Calu3 (cell line): ENCODE data around the gene DBH. TPM values are rescaled to one million over a fixed set of nuclear protein-coding genes. Genes with fewer than 3 reads are reported as not detected.

Experiments
- BruUV-seq: library from RNA; stranded (reverse); fragments of 400-500 nt; replicated peaks from 2 replicates; lab custom pipeline; 2021; lab: Mats Ljungman, UMichigan
- CTCF ChIA-PET: fragments of 300-600 bp; sonication (Branson Sonifier 250); formaldehyde crosslinking; loops from one replicate; lab custom pipeline; 2022; ENCODE audit warnings: antibody characterized with exemption; lab: Charles Lee
- DNase-seq: peaks from one replicate; pipeline ENCODE4 v3.0.0; 2022
- H3K27ac Mint-ChIP-seq: one replicate; pipeline ENCODE4 v1.8.0; 2022; ENCODE audit warnings: mixed read lengths; ENCODE audit not compliant: unreplicated experiment
- H3K27me3 Mint-ChIP-seq: one replicate; pipeline ENCODE4 v1.8.0; 2022; ENCODE audit warnings: mixed read lengths; ENCODE audit not compliant: unreplicated experiment
- H3K36me3 Mint-ChIP-seq: one replicate; pipeline ENCODE4 v1.8.0; 2022; ENCODE audit warnings: mild to moderate bottlenecking, moderate library complexity, mixed read lengths; ENCODE audit not compliant: insufficient read depth, unreplicated experiment
- H3K4me1 Mint-ChIP-seq: one replicate; pipeline ENCODE4 v1.8.0; 2022; ENCODE audit warnings: mild to moderate bottlenecking, low read depth, mixed read lengths; ENCODE audit not compliant: unreplicated experiment
- H3K4me3 Mint-ChIP-seq: one replicate; pipeline ENCODE4 v1.8.0; 2022; ENCODE audit warnings: mild to moderate bottlenecking, low read depth, moderate library complexity, mixed read lengths; ENCODE audit not compliant: unreplicated experiment
- H3K9me3 Mint-ChIP-seq: one replicate; pipeline ENCODE4 v1.8.0; 2022; ENCODE audit warnings: low read depth, mixed read lengths; ENCODE audit not compliant: unreplicated experiment
- CTCF ChIP-seq: fragments of 200-600 bp; IDR thresholded peaks from one replicate; pipeline ENCODE4 v1.8.0; 2022; ENCODE audit warnings: antibody characterized with exemption; ENCODE audit not compliant: unreplicated experiment
- intact Hi-C: fragments of 100-400 bp; cut with micrococcal nuclease; formaldehyde crosslinking; loops from one replicate; pipeline ENCODE4 v1.10.0; 2022; ENCODE audit not compliant: unreplicated experiment
- total RNA-seq: library from RNA; stranded (reverse); gene quantifications from 2 replicates; pipeline ENCODE4 v1.2.3, GENCODE V29; 2022

DBH gene
- total RNA-seq, 1 experiment from 2014 or later = not detected

GRCh38 chr9:133694686-133695085 is 58.5 kb downstream of the DBH start:
- no peak overlapping the region for H3K27ac Mint-ChIP-seq
- no peak for TF ChIP-seq CTCF
- DNase-seq = no peak
- no TSS peak for BruUV-seq
- peaks cover 76% of the 10 kb centered on the region for H3K27me3 Mint-ChIP-seq
- intact Hi-C loops = no loop called here
- no peaks in the 10 kb centered on the region for H3K9me3 Mint-ChIP-seq
- no peaks in the 10 kb centered on the region for H3K36me3 Mint-ChIP-seq
- H3K4me3 Mint-ChIP-seq = no peak overlapping the region
- CTCF ChIA-PET = no interaction called here
- no peaks in the 10 kb centered on the region for H3K4me1 Mint-ChIP-seq

GRCh38 chr9:133696071-133696472 is 59.9 kb downstream of the DBH start:
- no TSS peak for BruUV-seq
- Mint-ChIP-seq H3K4me1 (no peaks in the 10 kb centered on the region), H3K4me3 (no peak overlapping the region), H3K9me3 (no peaks in the 10 kb centered on the region), H3K27me3 (peaks cover 90% of the 10 kb centered on the region), H3K27ac (no peak overlapping the region), H3K36me3 (no peaks in the 10 kb centered on the region)
- CTCF ChIA-PET = no interaction called here
- intact Hi-C loops = no loop called here
- TF ChIP-seq CTCF = no peak
- DNase-seq = no peak

GRCh38 chr9:133699546-133699945 is 63.4 kb downstream of the DBH start:
- Mint-ChIP-seq H3K27me3 (peaks cover 80% of the 10 kb centered on the region), H3K27ac (no peak overlapping the region), H3K4me1 (no peaks in the 10 kb centered on the region), H3K4me3 (no peak overlapping the region), H3K9me3 (no peaks in the 10 kb centered on the region), H3K36me3 (no peaks in the 10 kb centered on the region)
- BruUV-seq = no TSS peak
- no peak for TF ChIP-seq CTCF
- DNase-seq = no peak
- CTCF ChIA-PET = no interaction called here
- intact Hi-C loops = no loop called here

GRCh38 chr9:133700819-133701320 is 64.7 kb downstream of the DBH start:
- CTCF ChIA-PET = no interaction called here
- intact Hi-C loops = no loop called here
- TF ChIP-seq CTCF = no peak
- H3K4me1 Mint-ChIP-seq = no peaks in the 10 kb centered on the region
- no peaks in the 10 kb centered on the region for H3K36me3 Mint-ChIP-seq
- H3K9me3 Mint-ChIP-seq = no peaks in the 10 kb centered on the region
- no peak overlapping the region for H3K27ac Mint-ChIP-seq
- peaks cover 80% of the 10 kb centered on the region for H3K27me3 Mint-ChIP-seq
- no peak overlapping the region for H3K4me3 Mint-ChIP-seq
- BruUV-seq = no TSS peak
- DNase-seq = no peak
